K562 (cell line): ENCODE results near the gene CARMIL1. TPM values are rescaled to one million over a fixed set of nuclear protein-coding genes. Genes with fewer than 3 reads are reported as not detected.

Source experiments
- ATAC-seq: fragments of 200-7000 bp; cut with Tn5 transposase; 3 replicates; pipeline ENCODE4 v1.9.1; 2020; ENCODE audit warnings: moderate library complexity
- BruUV-seq: library from RNA; stranded (reverse); fragments of 400-500 nt; replicated peaks from 2 replicates; lab custom pipeline; 2021; lab: Mats Ljungman, UMichigan
- CTCF ChIA-PET: fragments of 300-600 bp; formaldehyde crosslinking; extraction: SDS; loops from one replicate; lab custom pipeline; 2021; ENCODE audit warnings: low intra/inter-chr PET ratio; lab: Yijun Ruan, JAX
- POLR2A ChIA-PET: fragments of 300-600, 350-650 bp; sonication (Branson Sonifier 250); formaldehyde crosslinking; extraction: SDS; loops from one replicate; lab custom pipeline; 2021; ENCODE audit warnings: antibody characterized with exemption, inconsistent platforms; lab: Yijun Ruan, JAX
- DNase-seq, 4 experiments: peaks; one replicate each; pipeline versions ENCODE4 v3.0.0 to v3.0.0-alpha.2; 2011 to 2018; ENCODE audit warnings: low spot score in 3 of 4, mixed read lengths in 3 of 4; ENCODE audit errors: extremely low read depth in 1 of 4
- FAIRE-seq: peaks from 2 replicates; lab custom pipeline; 2011; peaks lifted over from hg19 to GRCh38; lab: Jason Lieb, UNC
- H2AFZ ChIP-seq: 2 replicates; pipeline ENCODE4 v1.6.0; 2011; ENCODE audit warnings: low read depth, low read length, control low read depth, inconsistent platforms
- H3K27ac ChIP-seq: fragments of 200-600 bp; 3 replicates; pipeline ENCODE4 v1.8.0; 2011; ENCODE audit warnings: low read depth, mild to moderate bottlenecking, control low read depth, inconsistent platforms, low read length, moderate library complexity, mixed read lengths; ENCODE audit errors: extremely low read depth
- H3K27me3 ChIP-seq, 2 experiments: fragments of 300-600 bp in 1 of 2; 2 replicates in 1 of 2; 3 replicates in 1 of 2; pipeline versions ENCODE4 v1.6.0 to v1.8.0; 2011; ENCODE audit warnings: inconsistent platforms in 2 of 2, low read length in 2 of 2, mild to moderate bottlenecking in 1 of 2, mixed read lengths in 1 of 2, moderate library complexity in 1 of 2; ENCODE audit not compliant: control insufficient read depth in 2 of 2, insufficient read depth in 2 of 2
- H3K36me3 ChIP-seq: fragments of 300-600 bp; 3 replicates; pipeline ENCODE4 v1.8.0; 2011; ENCODE audit warnings: mild to moderate bottlenecking, low read length, inconsistent platforms; ENCODE audit not compliant: control insufficient read depth, insufficient read depth
- H3K4me1 ChIP-seq, 2 experiments: fragments of 200-600 bp in 1 of 2; replicated peaks in 1 of 2; 2 replicates in 1 of 2; 3 replicates in 1 of 2; pipeline versions ENCODE4 v1.5.1 to v1.8.0; 2011; ENCODE audit warnings: inconsistent platforms in 2 of 2, low read length in 2 of 2, mild to moderate bottlenecking in 1 of 2, mixed read lengths in 1 of 2, moderate library complexity in 1 of 2; ENCODE audit not compliant: control insufficient read depth in 2 of 2, insufficient read depth in 2 of 2
- H3K4me2 ChIP-seq: 2 replicates; pipeline ENCODE4 v1.6.1; 2011; ENCODE audit warnings: low read length, control low read depth, inconsistent platforms, mixed read lengths; ENCODE audit not compliant: insufficient read depth
- H3K4me3 ChIP-seq: fragments of 200-600 bp; sonication (generic), shearing (Covaris generic); 2 replicates; pipeline ENCODE4 v1.5.1; 2016; ENCODE audit warnings: control low read depth, inconsistent platforms
- H3K79me2 ChIP-seq: fragments of 200-600 bp; 3 replicates; pipeline ENCODE4 v1.8.0; 2011; ENCODE audit warnings: low read length, inconsistent platforms; ENCODE audit not compliant: control insufficient read depth, insufficient read depth
- H3K9ac ChIP-seq, 2 experiments: 2 replicates each; pipeline versions ENCODE4 v1.6.0 to v1.6.1; 2011; ENCODE audit warnings: low read depth in 2 of 2, low read length in 2 of 2, control low read depth in 1 of 2, inconsistent platforms in 1 of 2, mild to moderate bottlenecking in 1 of 2, mixed read lengths in 1 of 2; ENCODE audit not compliant: insufficient read depth in 1 of 2
- H3K9me1 ChIP-seq: one replicate; pipeline ENCODE4 v1.6.0; 2011; ENCODE audit warnings: inconsistent platforms, mild to moderate bottlenecking, low read length, moderate library complexity; ENCODE audit not compliant: control insufficient read depth, insufficient read depth
- H3K9me3 ChIP-seq: replicated peaks from 2 replicates; pipeline ENCODE4 v1.5.1; 2011; ENCODE audit warnings: low read depth, low read length, inconsistent platforms; ENCODE audit not compliant: control insufficient read depth, insufficient read depth
- H4K20me1 ChIP-seq: replicated peaks from 2 replicates; pipeline ENCODE4 v1.6.1; 2011; ENCODE audit warnings: low read length, inconsistent platforms, mixed read lengths; ENCODE audit not compliant: control insufficient read depth, insufficient read depth
- BCL6 ChIP-seq: fragments of 250-450 bp; sonication (Bioruptor Pico); IDR thresholded peaks from 2 replicates; pipeline ENCODE4 v1.4.0; 2020
- CCNT2 ChIP-seq: IDR thresholded peaks from 2 replicates; pipeline ENCODE4 v1.6.1; 2011; ENCODE audit warnings: borderline replicate concordance, low read depth, mild to moderate bottlenecking, moderate library complexity, mixed read lengths, low read length; ENCODE audit not compliant: insufficient read length; ENCODE audit errors: extremely low read depth
- CREB1 ChIP-seq, 2 experiments: sonication (generic) in 1 of 2; formaldehyde crosslinking in 1 of 2; IDR thresholded peaks; 2 replicates each; pipeline versions ENCODE4 v1.6.1 to v1.8.0; 2012 to 2022; ENCODE audit warnings: inconsistent platforms in 1 of 2, mild to moderate bottlenecking in 1 of 2, missing genetic modification reagents in 1 of 2, moderate library complexity in 1 of 2
- ELF1 ChIP-seq: fragments of 200-800 bp; sonication (Bioruptor generic); IDR thresholded peaks from 2 replicates; pipeline ENCODE4 v1.6.1; 2016; ENCODE audit warnings: missing genetic modification characterization, missing compliant biosample characterization
- NR1H2 ChIP-seq: sonication (generic); formaldehyde crosslinking; IDR thresholded peaks from 2 replicates; pipeline ENCODE4 v1.4.0; 2020; ENCODE audit warnings: mild to moderate bottlenecking, missing genetic modification reagents
- TEAD2 ChIP-seq: fragments of 450-650 bp; IDR thresholded peaks from 2 replicates; pipeline ENCODE4 v1.6.1; 2016; ENCODE audit warnings: missing genetic modification characterization, control low read depth, missing compliant biosample characterization
- ZNF140 ChIP-seq: fragments of 250-450 bp; sonication (Bioruptor Pico); IDR thresholded peaks from 2 replicates; pipeline ENCODE4 v1.8.0; 2021; ENCODE audit warnings: moderate library complexity, mild to moderate bottlenecking, inconsistent platforms
- ZNF184 ChIP-seq: sonication (generic); formaldehyde crosslinking; IDR thresholded peaks from 2 replicates; pipeline ENCODE4 v1.5.0; 2020; ENCODE audit warnings: missing genetic modification reagents
- WGBS: fragments of 100-300 bp; shearing (Covaris generic); methylation state at CpG from one replicate; pipeline ENCODE4 v1.1.6; 2016; ENCODE audit warnings: low coverage, mixed read lengths; ENCODE audit not compliant: insufficient coverage; ENCODE audit errors: missing lambda C conversion rate; 5-methylcytosine and 5-hydroxymethylcytosine counted together
- in situ Hi-C: fragments of 300-500 bp; cut with MboI; formaldehyde crosslinking; loops from 4 replicates; pipeline ENCODE4 v1.15.0; 2018; ENCODE audit warnings: inconsistent platforms, mixed read lengths
- intact Hi-C: fragments of 100-400 bp; cut with micrococcal nuclease; formaldehyde crosslinking; loops from 2 replicates; pipeline ENCODE4 v1.14.2; 2022
- polyA plus RNA-seq, 8 experiments: library from polyadenylated mRNA; depleted of rRNA in 4 of 8; stranded (reverse) in 5 of 8; unstranded in 3 of 8; fragments of >200 nt; fragmentation: Nextera tagmentation in 2 of 8; fragmentation: Illumina TruSeq in 1 of 8; extraction: Ambion mirVana in 2 of 8; extraction: Trizol in 1 of 8; gene quantifications; 2 replicates each; pipeline versions ENCODE4 v1.2.1 to v1.2.3, GENCODE V29; 2011 to 2014; ENCODE audit warnings: inconsistent platforms in 1 of 8, missing spikeins in 1 of 8
- total RNA-seq, 7 experiments: library from RNA; depleted of rRNA in 6 of 7; stranded (reverse); fragments of >200 nt in 6 of 7; fragmentation: Illumina TruSeq in 2 of 7; extraction: Trizol in 2 of 7; gene quantifications; 2 replicates each; pipeline versions ENCODE4 v1.2.1 to v1.2.3, GENCODE V29; 2011 to 2021; ENCODE audit warnings: low replicate concordance in 1 of 7
- TF ChIP-seq, protein P1 (sequence below): sonication (generic); formaldehyde crosslinking; IDR thresholded peaks from 2 replicates; pipeline ENCODE4 v1.8.0; 2022; ENCODE audit warnings: mild to moderate bottlenecking, missing genetic modification reagents

Gene CARMIL1
- total and polyA plus RNA-seq, 9 of the 15 experiments (the other 6 are each of a cell fraction or from before 2014, with no cell fraction given): 0.04 to 0.32 (median 0.10) TPM; not detected in 1

DNA sequence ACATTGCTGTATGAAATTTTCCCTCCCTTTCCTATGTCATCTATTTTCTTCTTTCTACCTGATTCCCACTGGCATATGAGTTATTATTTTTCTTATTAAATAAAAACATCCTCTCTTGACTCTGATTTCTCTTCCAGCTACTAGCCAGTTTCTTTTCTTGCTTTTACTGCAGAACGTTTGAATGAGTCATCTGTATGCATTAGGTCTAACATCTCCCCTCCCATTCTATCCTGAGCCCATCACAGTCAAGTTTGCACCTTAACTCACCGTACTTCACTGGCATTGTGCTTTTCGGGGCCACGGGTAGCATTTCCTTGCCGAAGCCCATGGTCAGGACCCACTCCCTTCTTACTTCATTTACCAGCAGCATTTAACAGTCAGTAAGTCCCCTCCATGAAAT is 65.7 kb downstream of the CARMIL1 start:
- no TSS peak for BruUV-seq
- no peak for FAIRE-seq
- ChIA-PET POLR2A (no interaction called here), CTCF (no interaction called here)
- H2AFZ ChIP-seq: no peak overlapping the region
- H3K79me2 ChIP-seq: no peaks in the 10 kb centered on the region
- H3K4me3 ChIP-seq: no peak overlapping the region
- no peaks in the 10 kb centered on the region for H3K9me3 ChIP-seq
- H4K20me1 ChIP-seq: peaks cover 4% of the 10 kb centered on the region; the same call in 1 of the 2 replicates
- no peaks in the 10 kb centered on the region for H3K4me1 ChIP-seq
- ATAC-seq: no peak
- no peak overlapping the region for H3K9ac ChIP-seq
- no peak for DNase-seq
- H3K27ac ChIP-seq: no peak overlapping the region
- intact Hi-C loops (no loop called here), in situ Hi-C loops (no loop called here)
- 0 out of 5 replicates have a peak, but pooled peaks cover 0 to 3% of the 10 kb centered on the region in 2 experiments for H3K27me3 ChIP-seq
- 2% methylated on average over 5 of the region's 5 CpGs for WGBS
- TF ChIP-seq BCL6 (CRISPR knock-in tag) (no peak), ELF1 (tag) (no peak), CREB1 (IDR thresholded peaks at IDR 0.05) (no peak), CREB1 (CRISPR knock-in tag; IDR thresholded peaks at IDR 0.05) (no peak), NR1H2 (CRISPR knock-in tag) (no peak), CCNT2 (no peak), TEAD2 (no peak), ZNF184 (CRISPR knock-in tag) (no peak), ZNF140 (CRISPR knock-in tag) (no peak)
- TF ChIP-seq, protein P1, sequence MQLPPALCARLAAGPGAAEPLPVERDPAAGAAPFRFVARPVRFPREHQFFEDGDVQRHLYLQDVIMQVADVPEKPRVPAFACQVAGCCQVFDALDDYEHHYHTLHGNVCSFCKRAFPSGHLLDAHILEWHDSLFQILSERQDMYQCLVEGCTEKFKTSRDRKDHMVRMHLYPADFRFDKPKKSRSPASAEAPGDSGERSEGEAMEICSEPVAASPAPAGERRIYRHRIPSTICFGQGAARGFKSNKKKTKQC (CRISPR knock-in tag): no peak
- H3K9me1 ChIP-seq: no peaks in the 10 kb centered on the region
- H3K4me2 ChIP-seq: no peak overlapping the region
- no peaks in the 10 kb centered on the region for H3K36me3 ChIP-seq
